ENCODE data around the gene DRC3.
"Not testable (repeated sequence)": the region's sequence is repeated elsewhere in the genome, so short reads cannot be mapped to it uniquely, and the experiment has no call there.

Gene DRC3

DNA sequence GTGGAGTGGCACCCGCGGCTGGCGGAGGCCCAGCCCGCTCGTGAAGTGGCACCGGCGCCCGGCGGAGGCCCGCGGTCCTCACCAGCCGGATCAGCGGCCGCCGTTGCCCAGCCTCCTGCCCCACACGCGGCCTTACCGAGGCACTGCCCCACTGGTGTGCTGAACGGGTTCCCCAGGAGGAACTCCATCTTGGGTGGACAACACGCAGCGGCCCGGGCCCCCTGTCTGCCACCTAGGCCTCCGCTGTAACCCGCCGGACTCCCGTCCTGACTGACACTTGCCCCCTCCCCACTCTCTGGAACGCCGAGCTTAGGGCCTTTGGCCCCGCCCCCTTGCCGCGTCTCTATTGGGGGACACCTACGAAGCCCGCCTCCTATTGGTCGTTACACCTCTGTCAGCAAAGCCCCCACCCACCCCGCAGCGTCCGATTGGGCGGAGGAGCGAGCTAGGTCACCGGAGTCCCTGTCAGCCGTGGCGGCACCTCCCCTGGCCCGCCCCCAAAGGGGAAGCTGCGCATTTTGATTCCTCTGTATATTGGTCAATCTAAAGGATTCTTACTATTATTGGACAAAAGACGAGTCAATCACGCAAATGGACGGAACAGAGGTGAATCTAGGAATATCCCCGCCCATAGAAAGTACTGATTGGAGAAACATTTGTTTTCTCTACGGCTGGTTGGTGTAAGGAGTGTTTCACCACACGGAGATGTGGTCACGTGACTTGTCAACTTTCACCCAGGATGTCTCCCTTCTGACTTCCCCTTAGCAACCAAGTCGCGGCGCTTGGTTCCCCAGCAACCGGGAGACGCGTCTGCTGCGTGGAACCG lies at the start of gene DRC3, which contains the start of gene TOM1L2:
Gene DRC3, plus strand, starts transcription at position 737 of the 826 bp plus-strand sequence. CDS start 4,737 bp downstream, outside the sequence.
Gene TOM1L2, minus strand, starts transcription at position 275 of the 826 bp plus-strand sequence. Its CDS starts 87 bp downstream, at position 188.
- DNase-seq: peak; percentile 100

GRCh38 chr17:17924131-17924856 lies 48.4 kb upstream of the DRC3 start:
- DNase-seq: no peak

GRCh38 chr17:17924857-17925250 lies 47.8 kb upstream of the DRC3 start:
- DNase-seq: no peak

DNA sequence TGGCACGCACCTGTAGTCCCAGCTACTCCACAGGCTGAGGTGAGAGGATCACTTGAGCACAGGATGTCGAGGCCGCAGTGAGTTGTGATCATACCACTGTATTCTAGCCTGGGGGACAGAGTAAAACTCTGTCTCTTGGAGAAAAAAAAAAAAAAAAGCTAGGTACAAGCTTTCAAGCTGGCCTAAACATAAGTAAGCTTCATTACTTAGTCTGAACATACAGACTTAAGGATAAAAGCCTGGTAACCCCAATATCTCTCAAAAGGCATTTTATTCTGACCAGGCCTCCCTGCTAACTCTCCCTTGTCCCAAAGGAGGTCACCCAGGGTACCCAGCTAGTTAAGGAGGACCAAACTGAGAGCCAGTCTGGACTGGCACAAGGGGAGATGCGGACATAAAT lies 46.6 kb upstream of the DRC3 start:
- no peak for DNase-seq

DNA sequence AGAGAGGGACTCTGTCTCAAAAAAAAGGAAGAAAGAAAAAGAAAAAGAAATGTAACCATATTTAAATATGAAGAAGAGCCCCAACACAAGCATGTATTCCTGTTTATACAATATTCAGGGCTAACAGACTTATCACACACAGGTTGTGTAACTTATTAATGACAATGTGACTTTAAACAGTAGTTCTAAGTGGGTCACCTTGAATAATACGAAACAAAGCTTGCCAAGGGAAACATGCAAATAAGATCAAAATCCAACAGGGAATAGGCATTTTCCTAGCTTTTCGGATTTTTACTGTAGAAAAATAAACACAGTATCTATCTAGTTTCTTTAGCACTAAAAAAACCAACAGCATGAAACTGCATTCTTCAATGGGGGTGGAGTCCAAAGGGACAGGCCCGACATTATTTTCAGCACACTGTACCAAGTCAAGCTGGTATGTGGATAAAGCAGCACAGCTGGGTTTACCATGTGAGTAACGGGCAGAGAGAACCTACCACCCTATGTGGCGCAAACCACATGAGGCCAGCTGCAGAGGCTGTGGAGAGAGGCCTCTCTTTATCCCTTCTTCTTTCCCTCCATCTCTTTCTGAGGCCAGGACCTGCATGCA lies 45.7 kb upstream of the DRC3 start:
- no peak for DNase-seq

DNA sequence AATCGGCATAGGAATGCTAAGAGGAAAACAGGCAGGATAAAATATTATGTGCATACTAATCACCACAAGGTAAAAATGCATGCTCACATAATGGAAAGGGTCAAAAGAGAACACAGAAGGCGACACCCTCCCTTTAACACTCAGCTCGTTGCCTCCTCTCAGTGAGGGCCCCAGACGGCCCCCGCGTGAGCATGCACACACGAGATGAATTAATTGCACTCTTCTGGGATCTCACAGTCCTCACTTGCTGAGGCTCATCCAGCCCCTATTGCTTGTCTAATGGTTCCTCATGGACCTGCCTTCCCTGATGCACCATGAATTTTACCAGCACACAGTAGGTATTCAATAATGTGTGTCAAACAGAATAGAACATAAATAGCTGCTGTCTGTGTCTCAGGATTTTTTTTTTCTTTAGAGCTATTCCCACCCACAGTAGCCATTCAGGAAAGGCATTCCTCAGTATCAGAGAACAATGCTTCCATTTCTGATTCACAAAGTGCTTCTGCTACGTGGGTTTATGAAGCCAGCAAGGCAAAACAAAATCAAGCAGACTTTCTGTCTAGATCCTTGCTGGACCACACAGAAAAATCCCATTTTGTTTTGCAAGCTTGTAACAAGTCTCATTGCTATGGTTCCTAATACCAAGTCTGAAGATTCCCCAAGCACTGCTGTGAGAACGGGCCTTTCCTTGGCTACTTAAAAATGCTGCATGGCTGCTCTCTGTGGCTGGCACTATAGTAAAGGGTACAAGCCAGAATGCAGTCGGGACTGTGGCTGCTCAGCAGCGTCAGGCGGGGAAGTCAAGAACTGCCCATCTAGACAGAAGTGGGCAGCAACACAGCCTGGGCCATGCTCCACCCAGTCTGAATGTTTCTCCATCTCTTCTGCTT lies 44.0 kb upstream of the DRC3 start:
- DNase-seq: no peak

GRCh38 chr17:17929655-17930380 lies 42.8 kb upstream of the DRC3 start:
- DNase-seq: no peak

DNA sequence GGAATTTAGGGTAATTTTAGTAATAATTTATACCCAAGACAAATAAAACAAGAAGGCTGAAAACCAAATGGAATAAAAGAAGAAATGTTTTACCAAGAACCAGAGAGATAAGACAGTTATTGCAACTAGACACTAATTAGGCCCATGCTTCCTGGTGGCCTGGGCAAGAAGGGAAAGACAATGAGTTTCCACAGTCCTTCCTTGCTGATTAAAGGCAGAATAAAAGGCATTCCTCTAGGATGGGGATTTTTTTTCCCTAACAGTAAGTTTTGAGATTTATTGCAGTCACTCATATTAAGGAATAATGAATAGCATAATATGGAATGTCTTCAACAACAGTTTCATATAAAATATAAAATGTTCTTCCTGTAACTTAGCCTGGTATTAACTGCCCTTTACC lies 42.0 kb upstream of the DRC3 start:
- no peak for DNase-seq

GRCh38 chr17:17931159-17931558 lies 41.5 kb upstream of the DRC3 start:
- no peak for DNase-seq

- DNase-seq: peak; percentile 25
Measured at GRCh38 chr17:17933775-17934174, 38.9 kb upstream of the DRC3 start.

DNA sequence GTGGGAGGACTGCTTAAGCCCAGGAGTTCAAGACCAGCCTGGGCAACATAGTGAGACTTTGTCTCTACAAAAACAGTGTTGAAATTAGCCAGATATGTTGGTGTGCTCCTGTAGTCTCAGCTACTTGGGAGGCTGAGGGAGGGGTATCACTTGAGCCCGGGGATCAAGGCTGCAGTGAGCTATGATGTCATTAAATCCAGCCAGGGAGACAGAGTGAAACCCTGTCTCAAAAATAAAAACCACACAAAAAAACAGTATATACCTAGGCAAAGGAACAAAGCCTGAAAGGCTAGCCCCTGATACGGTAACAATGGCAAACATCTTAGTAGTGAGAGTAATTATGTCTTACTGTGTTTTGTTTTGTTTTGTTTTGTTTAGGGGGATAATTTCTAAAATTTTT lies 38.4 kb upstream of the DRC3 start:
- DNase-seq: no peak

DNA sequence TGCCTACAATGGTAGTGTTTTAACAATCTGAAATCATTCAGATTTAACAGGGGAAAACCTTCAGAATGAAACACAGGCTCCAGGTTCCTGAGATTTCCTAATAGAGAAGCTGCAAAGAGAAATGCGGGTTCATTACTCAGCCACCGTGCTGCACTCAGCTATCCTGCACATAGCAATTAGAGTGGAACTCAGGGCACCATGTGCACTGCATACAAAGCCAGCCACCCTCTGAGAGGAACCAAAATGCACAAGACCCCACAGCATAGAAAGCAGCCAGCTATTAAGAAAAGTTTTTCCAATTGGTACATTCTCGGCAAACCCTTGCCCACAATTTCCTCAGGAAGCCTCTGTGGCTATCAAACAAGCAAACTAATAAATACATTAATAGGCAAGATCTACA lies 37.9 kb upstream of the DRC3 start:
- no peak for DNase-seq

- peak; percentile 57 for DNase-seq
Measured at GRCh38 chr17:17935321-17936271, 37.1 kb upstream of the DRC3 start.

DNA sequence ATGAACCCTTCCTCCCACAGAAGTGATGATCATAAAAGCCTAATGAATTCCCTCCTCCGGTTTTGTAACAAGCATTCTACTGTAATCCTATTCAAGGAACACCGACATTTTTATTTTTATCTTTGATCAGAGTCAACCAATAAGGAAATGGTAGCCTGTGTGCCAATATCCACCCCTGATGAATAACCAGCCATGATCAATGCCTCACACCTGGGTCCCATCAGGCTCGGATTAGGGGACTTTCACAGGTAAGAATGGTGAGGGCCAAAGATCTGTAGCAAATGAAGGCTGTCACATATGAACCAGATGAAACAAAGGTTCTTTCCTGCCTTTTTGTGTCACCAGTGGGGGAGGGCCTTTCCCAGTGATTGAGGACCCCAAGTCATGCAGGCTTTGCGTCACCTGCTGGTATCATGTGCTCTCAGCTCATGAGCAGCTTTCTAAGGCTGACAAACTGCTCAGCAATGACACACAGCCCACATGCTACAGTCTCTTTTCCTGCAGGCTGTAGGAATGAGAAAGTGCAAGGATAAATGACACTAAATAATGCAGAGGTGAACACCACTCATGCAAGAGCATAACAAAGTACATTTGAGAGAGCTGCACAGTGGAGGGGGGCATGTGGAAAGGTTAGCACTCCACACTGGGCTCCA lies 35.3 kb upstream of the DRC3 start:
- DNase-seq: no peak

GRCh38 chr17:17937958-17938357 lies 34.7 kb upstream of the DRC3 start:
- no peak for DNase-seq

DNA sequence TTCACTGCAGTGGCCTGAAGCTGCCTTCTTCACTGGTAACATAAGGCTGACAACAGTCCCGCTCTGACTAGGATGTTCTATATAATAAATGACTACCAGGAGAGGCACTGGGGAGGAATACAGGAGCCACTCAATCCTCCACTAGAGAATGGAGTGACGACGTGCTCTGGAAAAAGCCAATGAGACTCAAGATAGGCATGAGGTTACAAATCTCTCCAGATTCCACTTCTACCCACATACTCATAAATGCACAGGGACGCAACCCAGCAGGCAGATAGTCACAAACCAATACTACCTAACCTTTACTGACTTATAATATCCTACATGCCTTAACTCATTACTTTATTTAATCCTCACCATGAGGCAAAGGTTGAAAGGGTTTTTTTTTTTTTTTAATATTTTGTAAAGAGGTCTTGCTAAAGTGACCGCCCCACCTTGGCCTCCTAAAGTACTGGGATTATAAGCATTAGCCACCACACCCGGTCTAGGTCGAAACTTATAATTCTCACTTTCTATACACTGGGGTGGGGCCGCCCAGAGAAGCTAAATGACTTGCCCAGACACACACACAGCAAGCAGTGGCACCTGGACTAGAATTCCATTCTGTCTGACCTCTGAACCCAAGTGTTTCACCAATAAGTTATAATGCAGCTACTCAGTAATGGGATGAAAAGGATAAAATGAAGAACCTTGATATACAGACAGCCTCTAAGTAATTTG lies 34.1 kb upstream of the DRC3 start:
- no peak for DNase-seq

DNA sequence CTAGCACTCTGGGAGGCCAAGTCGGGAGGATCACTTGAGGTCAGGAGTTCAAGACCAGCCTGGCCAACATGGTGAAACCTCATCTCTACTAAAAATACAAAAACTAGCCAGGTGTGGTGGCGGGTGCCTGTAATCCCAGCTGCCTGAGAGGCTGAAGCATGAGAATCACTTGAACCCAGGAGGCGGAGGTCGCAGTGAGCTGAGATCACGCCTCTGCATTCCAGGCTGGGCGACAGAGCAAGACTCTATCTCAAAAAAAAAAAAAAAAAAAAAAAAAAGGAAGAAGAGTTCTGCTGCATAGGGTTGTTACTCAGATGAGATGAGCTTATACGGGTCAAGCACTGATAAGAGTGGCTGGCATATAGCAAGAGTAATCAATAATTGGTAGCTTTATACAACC lies 32.7 kb upstream of the DRC3 start:
- not testable (repeated sequence) for DNase-seq

- peak; percentile 18 for DNase-seq
Measured at GRCh38 chr17:17940441-17940911, 32.2 kb upstream of the DRC3 start.

DNA sequence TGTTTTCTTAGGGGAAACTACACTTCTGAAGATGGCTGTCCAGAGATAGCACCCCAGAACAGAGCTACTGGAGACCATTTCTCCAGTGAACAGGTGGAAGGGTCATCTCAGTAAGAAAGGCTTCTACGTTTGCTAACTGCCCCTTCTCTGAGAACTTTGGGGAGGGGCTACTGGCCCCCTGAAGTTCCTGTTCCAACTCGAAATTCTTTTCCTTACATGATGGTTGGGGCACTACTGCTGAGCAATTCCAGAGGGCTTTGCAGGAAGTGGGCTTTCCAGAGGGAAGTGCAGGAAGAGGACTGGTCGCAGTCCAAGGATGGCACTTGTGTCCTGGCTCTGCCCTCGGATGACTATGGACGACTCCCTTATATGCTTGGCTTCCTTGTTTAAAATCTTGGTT lies 31.6 kb upstream of the DRC3 start:
- DNase-seq: no peak
